Measurements from ENCODE around the gene CCP110.
A peak's percentile ranks its signal among the peaks of the same experiment; 100 is the strongest.

The CCP110 gene, protein sequence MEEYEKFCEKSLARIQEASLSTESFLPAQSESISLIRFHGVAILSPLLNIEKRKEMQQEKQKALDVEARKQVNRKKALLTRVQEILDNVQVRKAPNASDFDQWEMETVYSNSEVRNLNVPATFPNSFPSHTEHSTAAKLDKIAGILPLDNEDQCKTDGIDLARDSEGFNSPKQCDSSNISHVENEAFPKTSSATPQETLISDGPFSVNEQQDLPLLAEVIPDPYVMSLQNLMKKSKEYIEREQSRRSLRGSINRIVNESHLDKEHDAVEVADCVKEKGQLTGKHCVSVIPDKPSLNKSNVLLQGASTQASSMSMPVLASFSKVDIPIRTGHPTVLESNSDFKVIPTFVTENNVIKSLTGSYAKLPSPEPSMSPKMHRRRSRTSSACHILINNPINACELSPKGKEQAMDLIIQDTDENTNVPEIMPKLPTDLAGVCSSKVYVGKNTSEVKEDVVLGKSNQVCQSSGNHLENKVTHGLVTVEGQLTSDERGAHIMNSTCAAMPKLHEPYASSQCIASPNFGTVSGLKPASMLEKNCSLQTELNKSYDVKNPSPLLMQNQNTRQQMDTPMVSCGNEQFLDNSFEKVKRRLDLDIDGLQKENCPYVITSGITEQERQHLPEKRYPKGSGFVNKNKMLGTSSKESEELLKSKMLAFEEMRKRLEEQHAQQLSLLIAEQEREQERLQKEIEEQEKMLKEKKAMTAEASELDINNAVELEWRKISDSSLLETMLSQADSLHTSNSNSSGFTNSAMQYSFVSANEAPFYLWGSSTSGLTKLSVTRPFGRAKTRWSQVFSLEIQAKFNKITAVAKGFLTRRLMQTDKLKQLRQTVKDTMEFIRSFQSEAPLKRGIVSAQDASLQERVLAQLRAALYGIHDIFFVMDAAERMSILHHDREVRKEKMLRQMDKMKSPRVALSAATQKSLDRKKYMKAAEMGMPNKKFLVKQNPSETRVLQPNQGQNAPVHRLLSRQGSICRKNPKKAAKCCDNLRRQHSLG

DNA sequence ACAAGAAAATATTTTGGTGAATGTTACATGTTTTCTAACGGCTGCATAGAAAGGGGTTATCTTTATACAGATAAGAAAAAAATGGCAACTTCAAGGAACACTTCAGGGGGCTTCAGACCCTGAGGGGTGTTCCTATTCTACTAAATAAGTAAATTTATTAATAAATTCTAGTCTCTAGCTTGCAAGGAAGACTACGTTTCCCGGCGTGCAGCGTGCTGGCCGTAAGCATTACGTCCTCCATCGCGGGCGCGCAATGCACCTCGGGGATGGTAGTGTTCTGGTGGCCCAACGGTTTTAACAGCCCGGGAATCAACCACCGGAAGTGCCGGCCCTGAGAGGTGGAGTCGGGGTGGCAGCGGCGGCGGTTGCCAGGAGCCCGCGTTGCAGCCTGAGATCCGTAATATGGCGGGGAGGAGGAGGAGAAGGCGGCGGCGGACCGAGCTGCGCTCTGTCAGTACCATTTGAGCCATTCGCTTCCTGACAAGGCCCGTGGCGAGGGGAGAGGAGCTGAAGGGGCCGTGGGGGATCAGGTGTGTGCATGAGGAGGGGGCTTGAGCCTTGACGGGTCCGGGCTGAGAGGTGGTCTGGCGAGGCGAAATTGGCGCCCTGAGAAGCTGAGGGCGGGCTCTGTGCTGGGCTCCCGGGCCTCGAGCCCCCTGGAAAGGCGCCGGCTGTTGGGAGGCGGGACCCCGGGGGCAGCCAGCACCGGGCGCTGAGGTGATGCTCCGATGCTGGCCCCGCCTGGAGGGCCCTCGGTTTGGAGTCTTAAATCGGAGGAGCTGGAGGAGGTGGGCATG lies at the start of gene CCP110:
CCP110 (plus strand) TSS at position 384 of the 797 bp plus-strand sequence. CDS start 3,940 bp downstream, outside the sequence.
- peak; percentile 98 for DNase-seq

- peak; percentile 23 for DNase-seq
Measured at GRCh38 chr16:19474617-19475016, 49.1 kb upstream of the CCP110 start.

DNA sequence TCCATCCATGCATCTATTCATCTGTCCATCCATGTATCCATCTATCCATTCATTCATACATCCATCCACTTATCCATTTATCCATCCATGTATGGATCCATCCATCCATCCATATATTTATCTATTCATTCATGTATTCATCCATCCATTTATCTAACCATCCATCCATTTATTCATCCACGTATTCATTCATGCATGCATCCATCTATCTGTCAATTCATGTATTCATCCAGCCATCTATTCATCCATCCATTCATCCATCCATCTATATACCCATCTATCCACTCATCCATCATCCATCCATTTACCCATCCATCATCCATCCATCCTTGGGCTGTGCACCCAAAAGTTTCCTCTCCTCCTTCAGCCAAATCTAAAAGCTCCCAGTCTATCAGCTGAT lies 45.2 kb upstream of the CCP110 start:
- DNase-seq: no peak

- no peak for DNase-seq
Measured at GRCh38 chr16:19479302-19479721, 44.4 kb upstream of the CCP110 start.

DNA sequence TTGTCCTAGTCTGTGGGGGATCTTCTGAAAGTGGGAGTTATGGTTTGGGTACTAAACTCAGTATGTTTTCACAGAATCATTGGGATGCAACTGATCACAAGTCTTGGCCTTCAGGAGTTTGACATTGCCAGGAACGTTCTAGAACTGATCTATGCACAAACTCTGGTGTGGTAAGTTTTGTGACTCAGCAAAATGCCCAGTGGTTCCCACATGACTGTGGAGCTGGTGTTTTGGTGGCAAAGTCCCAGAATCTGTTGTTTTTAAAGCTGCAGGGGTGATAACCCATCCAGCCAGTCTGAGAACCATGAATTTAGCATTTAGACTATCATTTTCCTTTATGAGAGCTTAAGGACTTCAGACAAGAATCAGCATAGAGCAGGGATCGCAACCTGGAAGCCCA lies 42.4 kb upstream of the CCP110 start:
- no peak for DNase-seq

DNA sequence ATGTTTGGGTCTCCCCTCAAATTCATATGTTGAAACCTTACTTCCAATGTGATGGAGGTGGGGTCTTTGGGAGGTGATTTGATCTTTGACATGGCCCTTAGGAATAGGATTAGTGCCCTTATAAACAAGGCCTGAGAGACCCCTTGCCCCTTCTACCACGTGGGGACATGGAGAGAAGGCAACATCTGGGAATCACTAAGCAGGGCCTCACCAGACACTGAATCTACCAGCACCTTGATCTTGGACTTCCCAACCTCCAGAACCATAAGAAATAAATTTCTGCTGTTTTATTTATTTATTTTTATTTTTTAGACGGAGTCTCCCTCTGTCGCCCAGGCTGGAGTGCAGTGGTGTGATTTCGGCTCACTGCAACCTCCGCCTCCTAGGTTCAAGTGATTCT lies 42.0 kb upstream of the CCP110 start:
- no peak for DNase-seq

- DNase-seq: no peak
Measured at GRCh38 chr16:19482291-19482690, 41.5 kb upstream of the CCP110 start.

DNA sequence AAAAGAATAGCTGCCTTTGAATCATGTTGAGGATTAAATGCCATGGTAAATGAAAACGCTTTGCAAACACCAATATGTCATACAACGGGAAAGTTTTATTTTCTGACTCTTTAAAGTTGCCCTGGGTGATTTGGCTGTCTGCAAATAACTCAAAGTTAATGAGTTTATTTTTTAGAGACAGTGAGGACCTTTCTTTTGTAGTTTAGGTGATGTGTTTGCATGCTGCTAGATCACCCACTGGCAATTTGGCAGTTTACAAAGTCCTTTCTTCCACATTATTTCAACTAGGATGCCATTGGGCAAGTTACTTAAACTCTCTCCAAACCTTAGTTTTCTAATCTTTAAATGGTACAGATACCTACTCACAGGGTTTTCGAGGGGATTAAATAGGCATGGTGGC lies 39.6 kb upstream of the CCP110 start:
- DNase-seq: no peak

- no peak for DNase-seq
Measured at GRCh38 chr16:19485611-19486010, 38.1 kb upstream of the CCP110 start.

GRCh38 chr16:19486051-19486450 lies 37.7 kb upstream of the CCP110 start:
- no peak for DNase-seq

DNA sequence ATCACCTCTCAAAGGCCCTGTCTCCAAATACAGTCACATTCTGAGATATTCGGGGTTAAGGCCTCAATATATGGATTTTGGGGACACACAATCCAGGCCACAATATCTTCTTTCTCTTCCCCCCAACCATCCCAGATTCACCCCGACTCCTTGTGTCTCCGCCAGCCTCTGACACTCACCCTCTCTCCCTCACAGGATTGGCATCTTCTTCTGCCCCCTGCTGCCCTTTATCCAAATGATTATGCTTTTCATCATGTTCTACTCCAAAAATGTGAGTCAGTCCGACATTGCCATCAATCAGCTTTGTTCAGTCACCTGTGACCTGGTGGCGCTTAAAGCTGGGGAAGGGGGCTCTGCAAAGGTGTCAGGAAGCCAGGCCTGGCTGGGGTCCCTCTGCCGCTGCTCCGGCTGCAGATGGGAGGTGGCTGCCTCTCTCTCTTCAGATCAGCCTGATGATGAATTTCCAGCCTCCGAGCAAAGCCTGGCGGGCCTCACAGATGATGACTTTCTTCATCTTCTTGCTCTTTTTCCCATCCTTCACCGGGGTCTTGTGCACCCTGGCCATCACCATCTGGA lies 36.9 kb upstream of the CCP110 start:
- DNase-seq: no peak

DNA sequence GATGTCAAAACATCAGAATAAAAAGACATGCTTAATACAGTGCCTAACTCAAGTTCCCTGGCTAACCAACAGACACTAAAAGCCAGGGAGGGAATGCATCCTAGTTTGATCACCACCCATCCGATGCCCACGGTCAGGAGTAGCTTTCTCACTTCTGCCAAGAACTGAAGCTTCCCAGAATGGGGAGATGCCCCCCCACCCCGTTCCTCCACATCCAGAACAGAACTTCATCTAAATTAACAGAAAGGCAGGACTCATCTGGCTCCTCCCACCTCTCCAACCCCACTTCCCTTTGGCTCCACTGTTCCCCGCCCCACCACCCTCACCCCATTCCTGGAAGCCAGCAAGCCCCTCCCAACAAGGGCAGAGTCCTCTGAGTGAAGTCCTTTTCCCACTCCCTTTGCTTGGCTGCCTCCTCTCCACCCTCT lies 35.5 kb upstream of the CCP110 start:
- DNase-seq: no peak

GRCh38 chr16:19490619-19491018 lies 33.1 kb upstream of the CCP110 start:
- DNase-seq: no peak

DNA sequence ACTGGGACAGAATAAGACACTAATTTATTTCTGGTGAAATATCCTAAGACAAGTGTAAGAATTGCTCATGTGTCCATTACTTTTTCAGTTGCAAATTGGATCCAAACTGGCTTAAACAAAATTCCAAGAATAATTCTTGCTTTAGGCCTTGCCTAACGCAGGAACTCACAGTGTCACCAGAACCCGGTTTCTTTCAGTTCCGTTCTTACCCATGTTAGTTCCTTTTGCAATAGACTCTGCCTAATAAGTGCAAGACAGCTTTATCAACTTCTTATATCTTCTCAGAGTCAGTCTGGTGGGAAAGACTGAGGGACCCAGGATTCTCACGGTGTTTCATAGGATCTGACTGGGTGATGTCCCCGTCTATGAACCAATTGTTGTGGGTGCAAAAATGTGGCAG lies 26.6 kb upstream of the CCP110 start:
- DNase-seq: no peak

GRCh38 chr16:19499006-19499405 lies 24.7 kb upstream of the CCP110 start:
- no peak for DNase-seq

DNA sequence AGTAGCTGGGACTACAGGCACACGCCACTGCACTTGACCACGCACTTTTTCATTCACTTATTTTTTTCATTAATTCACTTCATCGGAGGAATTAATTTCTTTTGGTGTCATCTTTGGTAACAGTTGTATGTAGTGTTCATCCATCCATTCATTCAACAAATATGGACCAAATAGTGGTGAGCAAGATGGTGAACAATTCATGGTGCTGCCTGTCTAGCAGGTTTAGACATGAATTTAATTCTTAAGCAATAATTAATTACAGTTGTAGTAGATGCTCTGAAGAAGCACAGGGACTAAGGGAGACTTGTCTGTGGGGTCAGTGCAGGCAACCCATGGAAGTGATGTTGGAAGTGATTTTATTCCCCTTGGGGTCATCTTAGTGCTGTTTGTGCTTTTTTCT lies 24.3 kb upstream of the CCP110 start:
- DNase-seq: no peak

DNA sequence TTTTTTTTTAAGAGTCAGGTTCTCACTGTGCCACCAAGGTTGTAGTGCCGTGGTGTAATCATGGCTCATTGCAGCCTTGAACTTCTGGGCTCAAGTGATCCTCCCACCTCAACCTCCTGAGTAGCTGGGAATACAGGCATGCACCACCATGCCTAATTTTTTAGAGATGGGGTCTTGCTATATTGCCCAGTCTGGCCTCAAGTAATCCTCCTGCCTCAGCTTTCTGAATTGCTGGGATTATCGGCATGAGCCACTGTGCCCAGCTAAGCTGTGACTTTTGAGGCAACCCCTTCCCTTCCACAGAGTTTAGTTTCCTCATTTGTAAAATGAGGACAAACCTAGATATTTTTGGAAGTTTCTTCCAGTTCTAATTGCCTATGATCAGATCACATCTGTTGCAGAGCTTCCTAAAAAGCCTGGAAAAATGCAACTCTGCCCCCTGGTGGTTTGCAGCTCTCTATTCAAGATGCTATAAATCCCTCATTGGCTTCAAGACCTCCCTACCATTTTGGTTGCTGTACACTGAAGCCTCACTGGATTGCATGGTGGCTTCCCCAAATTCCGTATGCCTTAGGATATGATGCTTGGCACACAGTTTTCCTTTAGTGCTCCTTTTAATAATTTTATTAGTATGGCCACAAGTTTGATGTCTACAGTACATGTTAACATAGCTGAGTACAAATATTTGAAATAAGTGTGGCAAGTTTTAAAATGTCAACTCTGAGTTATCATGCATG lies 21.2 kb upstream of the CCP110 start:
- DNase-seq: peak; percentile 85

DNA sequence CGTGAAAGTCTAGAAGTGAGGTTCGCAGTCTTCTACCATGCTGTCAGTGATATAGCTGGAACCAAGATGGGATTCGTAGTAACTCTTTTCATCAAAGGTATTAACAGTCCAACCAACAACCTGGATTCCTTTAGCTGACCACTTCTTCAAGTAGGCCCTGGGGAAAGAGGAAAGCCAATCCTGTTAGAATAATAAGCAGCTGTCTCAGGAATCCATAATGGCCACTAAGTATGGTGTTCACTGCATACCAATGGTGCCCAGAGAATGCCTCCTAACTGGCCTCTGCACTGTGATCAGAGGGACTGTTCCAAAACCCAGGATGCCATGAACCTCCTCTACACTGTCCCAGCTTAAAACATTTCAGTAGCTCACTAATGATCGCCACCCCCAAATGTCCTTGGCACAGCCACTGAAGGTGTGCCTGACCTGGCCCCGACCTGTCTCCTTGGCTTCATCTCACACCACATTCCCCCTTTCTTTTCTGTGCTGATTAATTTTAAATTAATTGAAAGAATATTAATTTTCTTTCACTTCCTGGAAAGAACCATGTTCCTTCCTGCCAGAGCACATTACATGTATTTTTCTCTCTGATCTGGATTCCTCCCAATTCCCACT lies 20.2 kb upstream of the CCP110 start:
- no peak for DNase-seq

DNA sequence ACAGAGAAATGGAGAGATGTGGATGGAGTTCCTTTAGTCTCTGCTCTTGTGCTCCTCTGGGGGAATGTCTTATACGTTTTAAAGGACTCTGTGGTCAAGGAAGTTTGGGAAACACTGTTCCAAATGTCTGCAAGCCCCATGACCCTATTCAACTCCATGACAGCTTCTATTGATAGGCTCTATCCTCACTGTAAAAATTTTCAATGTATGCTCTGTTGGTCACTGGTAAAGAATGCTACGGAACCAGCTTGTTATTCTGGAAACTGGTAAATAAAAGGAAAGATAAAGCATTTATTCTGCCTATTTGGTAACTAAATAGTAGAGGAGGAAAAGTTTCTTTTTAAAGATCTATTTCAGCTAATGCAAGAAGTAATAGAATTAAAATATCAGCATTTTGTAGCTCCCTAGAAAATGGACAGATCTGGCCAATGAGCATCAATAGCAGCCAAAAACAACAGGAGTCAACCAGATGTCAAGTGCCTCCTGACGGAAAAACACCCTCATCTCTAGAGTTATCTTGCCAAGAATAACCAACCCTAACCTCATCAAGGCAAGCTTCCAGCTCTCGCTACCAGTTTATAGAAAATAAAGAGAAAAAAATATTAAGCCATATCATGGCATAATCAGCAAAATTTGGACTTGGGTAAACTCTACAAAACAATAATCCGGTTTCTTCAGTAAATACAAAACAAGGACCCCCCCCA lies 18.0 kb upstream of the CCP110 start:
- DNase-seq: no peak

DNA sequence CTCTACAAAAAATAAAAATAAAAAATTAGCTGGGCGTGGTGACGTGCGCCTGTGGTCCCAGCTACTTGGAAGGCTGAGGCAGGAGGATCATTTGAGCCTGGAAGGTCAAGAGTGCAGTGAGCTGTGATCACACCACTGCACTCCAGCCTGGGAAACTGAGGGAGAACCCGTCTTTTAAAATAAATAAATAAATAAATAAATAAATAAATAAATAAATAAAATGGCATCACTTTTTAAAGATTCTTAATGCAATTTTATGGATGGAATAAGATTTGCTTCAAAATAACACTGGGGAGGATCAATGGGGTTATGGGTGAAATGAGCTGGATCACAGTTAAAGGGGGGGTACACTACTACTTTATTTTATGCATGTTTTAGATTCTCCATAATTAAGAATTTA lies 16.8 kb upstream of the CCP110 start:
- no peak for DNase-seq

- DNase-seq: no peak
Measured at GRCh38 chr16:19507867-19508266, 15.9 kb upstream of the CCP110 start.

Measured in NCI-H82 (cell line).